ENCODE results near the gene LRRC2.
"Not testable (repeated sequence)": the region's sequence is repeated elsewhere in the genome, so short reads cannot be mapped to it uniquely, and the experiment has no call there.

LRRC2 gene

DNA sequence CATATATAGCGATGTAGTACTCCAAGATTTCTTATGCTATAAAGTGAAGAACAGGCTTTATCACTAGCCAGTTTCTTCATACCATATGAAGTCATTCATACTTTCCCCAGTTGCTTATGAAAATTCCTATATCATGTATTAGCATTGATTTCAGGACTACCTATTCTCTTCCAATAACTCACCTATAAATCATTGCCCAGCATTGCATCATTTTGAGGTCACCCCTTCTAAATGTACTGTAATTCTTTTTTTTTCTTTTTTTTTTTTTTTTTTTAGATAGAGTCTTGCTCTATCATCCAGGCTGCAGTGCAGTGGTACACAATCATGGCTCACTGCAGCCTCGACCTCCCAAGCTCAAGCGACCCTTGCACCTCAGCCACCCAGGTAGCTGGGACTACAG lies 41.3 kb downstream of the LRRC2 start:
- DNase-seq (ENCODE audit: low spot score), result no peak

DNA sequence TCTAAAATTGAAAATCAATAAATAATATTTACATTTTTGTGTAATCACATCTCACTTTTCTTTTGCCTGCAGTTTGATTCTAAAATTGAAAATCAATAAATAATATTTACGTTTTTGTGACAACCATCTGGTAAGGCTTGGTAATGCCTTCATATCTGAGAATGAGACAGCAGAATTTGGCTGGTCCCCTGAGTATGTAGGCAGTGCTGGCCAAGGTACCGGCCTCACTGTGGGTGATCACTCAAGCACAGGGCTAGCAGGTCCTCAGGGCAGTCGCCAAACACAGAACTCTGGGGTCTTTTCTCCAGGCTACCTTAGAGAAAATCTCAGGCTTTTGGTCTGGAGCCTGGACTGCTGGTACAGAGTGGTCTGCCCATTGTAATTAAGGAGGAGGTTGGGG lies 42.1 kb downstream of the LRRC2 start:
- no peak for DNase-seq (ENCODE audit: low spot score)

DNA sequence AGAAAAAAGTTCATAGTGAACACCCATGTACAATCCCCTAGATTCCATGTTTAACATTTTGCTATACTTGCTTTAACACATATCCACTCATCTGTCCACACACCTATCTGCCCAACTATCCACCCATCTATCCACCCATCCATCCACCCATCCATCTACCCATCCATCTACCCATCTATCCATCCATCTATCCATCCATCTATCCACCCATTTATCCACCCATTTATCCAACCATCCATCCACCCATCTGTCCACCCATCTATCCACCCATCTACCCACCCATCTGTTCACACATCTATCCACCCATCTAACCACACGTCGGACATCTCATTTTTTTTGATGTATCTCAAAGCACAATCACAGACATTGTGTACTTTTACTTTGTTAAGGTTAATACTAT lies 42.5 kb downstream of the LRRC2 start:
- DNase-seq (ENCODE audit: low spot score), result no peak

DNA sequence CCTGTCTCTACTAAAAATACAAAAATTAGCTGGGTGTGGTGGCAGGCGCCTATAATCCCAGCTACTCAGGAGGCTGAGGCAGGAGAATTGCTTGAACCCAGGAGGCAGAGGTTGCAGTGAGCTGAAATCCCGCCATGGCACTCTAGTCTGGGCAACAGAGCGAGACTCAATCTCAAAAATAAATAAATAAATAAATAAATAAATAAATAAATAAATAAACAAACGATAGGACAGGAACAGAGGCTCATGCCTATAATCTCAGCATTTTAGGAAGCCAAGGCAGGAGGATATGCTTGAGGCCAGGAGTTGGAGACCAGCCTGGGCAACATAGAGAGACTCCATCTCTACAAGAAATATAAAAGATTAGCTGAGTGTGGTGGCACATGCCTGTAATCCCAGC lies 43.9 kb downstream of the LRRC2 start:
- not testable (repeated sequence) for DNase-seq (ENCODE audit: low spot score)

DNA sequence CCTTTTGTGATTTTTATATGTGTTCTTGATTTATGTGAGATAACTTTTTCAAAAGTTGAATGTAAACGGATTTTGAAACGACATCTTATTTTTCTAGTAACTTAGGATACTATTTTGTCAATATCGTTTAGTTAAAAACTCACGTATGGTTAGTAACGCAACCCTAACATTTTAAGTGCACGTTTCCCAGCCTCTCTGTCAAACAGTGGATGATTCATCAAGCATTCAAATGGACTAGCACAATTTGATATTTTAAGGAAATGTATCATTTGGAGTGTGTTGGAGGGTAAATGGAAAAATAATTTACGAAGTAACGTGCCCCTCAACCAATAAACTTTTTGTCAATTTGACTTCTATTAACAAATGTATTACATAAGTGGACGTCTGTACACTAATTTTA lies 45.0 kb downstream of the LRRC2 start:
- DNase-seq (ENCODE audit: low spot score), result no peak

DNA sequence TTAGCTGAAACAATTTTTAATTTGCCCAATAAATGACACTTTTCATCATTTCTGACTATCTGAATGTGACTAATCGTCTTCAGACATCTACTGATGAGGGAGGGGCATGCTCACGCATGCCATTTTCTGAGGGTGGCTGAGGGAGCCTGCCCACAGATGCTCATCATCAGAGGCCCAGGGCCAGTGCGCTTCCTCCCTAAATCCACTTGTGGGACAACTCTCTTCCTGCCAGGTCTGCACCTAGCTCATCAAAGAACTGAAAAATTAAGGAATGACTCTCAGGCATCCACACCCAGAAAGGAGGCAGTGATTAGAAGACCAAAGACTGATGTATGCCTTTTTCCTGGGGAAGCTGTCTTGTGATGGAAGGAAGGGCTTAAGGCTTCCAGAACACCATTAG lies 45.6 kb downstream of the LRRC2 start:
- no peak for DNase-seq (ENCODE audit: low spot score)

DNA sequence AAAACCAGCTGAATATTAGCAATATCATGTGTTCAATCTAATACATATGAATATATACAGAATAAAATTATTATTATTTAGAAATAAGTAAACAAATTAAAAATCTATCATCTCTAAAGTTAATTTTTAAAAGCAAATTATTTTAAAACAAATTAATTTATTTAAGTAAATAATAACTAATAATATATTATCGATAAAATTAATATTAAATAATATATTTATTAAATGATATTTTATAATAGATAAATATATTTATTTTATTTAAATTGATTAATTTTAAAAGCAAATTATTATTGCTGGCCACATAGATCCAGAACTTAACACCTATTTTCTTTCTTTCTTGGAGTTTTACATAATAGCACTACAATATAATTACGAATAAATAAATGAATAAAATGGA lies 46.1 kb downstream of the LRRC2 start:
- DNase-seq (ENCODE audit: low spot score), result no peak

DNA sequence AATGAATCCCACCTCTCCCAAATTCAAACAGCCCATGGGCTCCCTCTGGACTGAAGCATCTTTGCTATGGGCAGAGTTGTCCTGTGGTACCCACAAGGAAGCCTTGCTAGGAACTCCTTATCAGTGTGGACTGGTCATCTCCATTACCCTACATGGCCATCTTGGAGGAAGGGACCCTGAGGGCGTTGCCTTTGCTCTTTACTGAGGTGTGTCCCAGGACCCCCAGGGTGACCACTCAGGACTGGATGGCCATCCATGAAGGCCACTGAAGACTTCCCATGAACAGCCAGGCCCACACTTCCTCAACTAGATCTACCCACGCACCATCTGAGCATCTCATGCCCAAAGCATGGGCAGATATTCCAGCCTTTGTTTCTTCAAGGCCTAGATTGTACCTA lies 48.3 kb downstream of the LRRC2 start:
- no peak for DNase-seq (ENCODE audit: low spot score)

DNA sequence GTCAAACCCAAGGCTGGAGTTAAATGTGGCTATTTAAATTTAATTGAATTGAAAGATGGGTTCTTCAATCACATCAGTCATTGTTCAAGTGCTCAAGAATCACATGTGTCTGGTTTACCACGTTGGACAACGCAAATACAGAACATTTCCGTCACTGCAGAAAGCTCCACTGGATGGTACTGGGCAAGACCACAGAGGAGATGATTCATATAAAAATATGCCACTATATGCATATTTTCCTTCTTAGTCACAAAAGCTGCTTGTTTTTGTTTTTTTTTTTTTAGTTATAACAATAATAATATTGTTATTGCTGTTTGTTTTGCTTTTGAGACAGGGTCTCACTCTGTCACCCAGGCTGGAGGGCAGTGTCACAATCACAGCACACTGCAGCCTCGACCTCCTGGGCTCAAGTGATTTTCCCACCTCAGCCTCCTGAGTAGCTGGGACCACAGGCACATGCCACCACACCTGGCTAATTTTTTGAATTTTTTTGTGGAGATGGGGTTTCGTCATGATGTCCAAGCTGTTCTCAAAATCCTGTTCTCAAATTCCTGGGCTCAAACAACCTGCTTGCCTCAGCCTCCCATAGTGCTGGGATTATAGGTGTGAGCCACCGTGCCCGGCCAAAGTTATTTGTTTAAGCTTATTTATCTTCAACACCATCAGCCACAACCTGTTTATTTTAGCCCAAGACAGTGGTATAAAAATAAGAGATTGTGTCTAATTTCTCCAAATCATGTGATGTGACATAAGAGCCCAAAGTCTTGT lies 48.9 kb downstream of the LRRC2 start:
- no peak for DNase-seq (ENCODE audit: low spot score)

DNA sequence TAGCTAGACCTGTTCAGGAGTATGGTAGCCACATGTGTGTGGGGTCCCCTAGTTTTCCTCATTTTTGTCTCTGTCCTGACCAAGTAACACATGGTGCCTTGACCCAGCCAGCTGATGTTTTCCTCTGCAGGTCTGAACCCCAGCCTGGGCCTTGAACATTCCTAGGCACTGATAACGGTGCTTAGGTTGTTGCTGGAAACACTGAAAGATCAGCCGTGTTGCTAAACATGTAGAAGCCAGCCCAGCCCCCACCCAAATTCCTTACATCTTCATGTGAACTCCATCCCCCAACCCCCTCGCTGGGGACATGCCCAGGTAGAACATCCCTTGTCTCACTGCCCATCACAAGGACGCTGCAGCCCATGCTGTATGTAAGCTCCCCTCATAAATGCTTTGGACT lies 49.6 kb downstream of the LRRC2 start:
- no peak for DNase-seq (ENCODE audit: low spot score)

DNA sequence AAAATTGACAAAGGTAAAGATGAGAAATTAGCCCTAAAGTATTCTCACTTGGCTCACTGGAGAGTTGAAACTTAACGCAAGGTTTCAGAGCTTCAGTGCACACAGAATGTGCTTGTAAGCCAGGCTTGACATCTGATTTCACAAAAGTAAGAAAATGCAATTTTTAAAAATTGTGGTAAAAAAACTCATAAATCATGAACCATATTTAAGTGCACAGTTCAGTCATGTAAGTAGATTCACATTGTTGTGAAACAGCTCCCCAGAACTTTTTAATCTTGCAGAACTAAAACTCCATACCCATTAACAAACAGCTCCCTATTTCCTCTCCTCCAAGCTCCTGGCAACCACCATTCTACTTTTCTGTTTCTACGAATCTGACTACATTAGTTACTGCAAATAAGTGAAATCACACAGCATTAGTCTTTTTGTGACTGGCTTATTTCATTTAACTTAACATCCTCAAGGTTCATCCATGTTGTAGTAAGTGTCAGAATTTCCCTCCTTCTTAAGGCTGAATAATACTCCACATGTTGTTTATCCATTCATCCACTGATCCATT lies 53.8 kb downstream of the LRRC2 start:
- DNase-seq (ENCODE audit: low spot score), result no peak

DNA sequence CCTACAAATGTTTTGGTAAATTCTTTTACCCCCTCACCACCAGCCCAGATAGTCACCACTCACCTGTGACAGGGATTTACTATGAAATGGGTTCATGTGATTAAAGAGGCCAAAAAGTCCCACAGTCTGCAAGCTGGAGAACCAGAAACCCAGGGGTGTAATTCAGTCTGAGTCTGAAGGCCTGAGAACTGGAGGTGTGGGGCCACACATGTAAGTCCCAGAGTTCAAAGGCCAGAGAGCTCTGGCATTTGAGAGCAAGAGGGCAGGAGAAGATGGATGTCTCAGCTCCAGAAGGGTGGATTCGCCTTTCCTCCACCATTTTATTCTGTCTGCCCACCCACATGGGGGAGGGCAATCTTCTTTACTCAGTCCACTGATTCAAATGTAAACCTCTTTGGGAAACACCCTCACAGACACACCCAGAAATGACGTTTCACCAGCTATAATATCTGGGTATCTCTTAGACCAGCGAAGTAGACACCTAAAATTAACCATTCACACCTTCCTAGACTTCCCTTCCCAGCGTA lies 56.4 kb downstream of the LRRC2 start:
- no peak for DNase-seq (ENCODE audit: low spot score)

DNA sequence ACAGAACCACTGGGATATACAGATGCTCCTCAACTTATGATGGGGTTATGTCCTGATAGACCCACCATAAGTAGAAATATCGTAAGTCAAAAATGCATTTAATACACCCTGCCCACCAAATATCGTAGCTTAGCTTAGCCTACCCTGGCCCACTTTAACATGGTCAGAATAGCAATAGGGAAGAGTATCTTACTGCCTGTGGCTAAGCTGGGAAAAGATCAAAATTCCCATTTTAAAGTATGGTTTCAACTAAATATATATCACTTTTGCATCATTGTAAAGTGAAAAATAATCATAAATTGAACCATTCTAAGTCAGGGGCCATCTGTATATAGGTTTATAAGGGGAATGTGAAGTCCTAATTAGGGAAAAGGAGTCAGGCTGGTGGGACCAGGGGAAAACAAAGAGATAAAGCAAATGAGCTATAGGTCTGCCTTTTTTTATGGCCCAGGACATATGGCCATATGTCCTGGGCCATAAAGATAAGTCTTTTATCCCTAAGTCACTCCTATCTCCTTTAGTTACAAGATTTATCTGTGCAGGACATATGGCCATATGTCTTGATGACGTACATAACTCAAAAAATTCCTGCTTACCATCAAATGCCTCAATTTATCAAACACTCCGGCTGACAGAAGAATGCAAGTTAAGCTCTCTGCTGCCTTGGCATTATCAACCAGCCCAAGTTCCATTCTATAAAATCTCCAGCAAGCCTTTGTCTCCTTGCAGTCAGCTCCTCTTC lies 57.1 kb downstream of the LRRC2 start:
- DNase-seq (ENCODE audit: low spot score), result no peak

DNA sequence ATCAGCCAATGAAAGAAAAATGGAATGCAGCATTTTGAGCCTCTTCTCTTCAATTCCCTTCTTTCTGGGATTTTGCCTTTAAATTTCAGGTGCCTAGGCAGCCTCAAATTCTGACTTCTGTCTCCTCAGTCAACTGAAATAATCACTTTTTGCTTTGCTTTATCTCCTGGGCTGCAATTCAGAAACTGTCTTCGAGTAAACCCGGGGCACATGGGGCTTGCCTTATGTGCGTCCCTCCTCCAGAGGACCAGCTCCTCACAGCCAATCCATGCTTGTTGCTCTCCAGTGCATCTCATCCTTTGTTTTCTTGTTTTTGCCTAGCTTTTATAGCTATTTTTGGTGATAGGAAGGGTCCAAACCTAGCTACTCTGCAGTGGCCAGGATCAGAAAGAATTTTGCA lies 59.6 kb downstream of the LRRC2 start:
- DNase-seq (ENCODE audit: low spot score), result no peak

DNA sequence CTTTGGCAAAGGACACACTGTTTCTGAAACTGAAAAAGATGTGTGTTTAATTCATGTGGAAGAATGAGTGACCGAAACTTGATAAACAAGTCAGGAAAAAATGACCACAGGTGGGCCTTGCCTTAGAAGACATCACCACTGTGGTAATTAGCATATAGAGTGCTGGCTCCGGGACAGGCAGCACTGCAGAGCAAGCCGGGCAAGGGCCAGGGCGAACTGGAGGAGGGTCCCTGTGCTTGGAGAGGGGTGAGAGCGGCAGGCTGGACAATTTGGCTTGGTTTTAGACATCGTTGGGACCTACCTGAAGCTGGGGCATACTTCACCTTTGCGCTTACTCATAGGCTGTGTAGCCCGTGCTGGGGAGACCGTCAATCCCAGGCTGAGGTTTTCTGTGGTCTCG lies 60.1 kb downstream of the LRRC2 start:
- DNase-seq (ENCODE audit: low spot score), result no peak

DNA sequence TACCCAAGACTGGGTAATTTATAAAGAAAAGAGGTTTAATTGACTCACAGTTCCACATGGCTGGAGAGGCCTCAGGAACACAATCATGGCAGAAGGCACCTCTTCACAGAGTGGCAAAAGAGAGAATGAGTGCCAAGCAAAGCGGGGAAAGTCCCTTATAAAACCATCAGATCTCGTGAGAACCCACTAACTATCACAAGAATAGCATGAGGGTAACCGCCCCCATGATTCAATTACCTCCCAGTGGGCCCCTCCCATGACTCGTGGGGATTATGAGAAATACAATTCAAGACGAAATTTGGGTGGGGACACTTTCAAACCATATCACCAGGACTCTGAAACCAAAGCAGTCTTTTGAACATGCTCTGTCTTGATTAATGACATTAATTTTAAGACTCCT lies 61.3 kb downstream of the LRRC2 start:
- DNase-seq (ENCODE audit: low spot score), result no peak

DNA sequence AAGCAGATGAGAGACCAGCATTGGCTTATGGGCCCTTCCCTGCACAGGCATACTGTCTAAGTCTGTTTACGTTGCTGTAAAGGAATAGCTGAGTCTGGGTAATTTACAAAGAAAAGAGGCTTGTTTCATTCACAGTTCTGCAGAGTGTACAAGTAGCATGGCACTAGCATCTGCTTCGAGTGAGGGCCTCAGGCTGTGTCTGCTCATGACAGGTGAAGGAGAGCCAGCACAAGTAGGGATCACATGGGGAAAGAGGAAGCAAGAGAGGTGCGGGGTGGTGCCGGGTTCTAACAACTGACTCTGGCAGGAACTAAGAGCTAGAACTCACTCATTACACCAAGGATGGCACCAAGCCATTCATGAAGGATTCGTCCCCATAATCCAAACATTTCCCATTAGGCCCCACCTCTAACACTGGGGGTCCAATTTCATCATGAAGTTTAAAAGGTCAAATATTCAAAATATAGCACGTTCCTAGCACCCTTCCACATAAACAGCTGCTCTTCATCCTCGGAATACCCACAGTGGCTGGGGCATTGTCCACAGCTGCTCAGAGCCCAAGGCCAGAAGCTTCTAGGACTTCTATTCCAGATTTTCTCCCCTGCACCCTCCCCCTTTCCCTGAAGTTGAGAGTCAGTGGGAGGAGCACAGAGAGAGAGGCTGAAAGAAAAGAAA lies 62.8 kb downstream of the LRRC2 start:
- no peak for DNase-seq (ENCODE audit: low spot score)

DNA sequence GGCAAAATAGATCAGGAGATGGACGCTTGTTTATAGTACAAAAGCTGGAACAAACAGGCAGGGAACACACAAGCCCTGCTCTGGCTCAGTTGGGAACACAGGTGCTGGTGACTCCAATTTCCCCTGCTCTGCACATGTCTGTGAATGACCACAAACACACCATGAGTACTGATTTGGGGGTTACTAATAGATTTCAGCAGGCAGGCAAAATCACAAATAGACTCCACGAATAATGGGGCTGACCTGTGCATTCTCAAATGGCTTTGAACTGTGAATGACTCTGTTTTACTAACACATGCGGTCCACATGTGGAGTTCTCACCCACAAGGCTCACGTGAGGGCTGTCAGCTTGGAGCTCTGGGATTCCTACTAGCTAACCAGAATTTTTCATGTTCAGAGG lies 64.4 kb downstream of the LRRC2 start:
- DNase-seq (ENCODE audit: low spot score), result no peak

DNA sequence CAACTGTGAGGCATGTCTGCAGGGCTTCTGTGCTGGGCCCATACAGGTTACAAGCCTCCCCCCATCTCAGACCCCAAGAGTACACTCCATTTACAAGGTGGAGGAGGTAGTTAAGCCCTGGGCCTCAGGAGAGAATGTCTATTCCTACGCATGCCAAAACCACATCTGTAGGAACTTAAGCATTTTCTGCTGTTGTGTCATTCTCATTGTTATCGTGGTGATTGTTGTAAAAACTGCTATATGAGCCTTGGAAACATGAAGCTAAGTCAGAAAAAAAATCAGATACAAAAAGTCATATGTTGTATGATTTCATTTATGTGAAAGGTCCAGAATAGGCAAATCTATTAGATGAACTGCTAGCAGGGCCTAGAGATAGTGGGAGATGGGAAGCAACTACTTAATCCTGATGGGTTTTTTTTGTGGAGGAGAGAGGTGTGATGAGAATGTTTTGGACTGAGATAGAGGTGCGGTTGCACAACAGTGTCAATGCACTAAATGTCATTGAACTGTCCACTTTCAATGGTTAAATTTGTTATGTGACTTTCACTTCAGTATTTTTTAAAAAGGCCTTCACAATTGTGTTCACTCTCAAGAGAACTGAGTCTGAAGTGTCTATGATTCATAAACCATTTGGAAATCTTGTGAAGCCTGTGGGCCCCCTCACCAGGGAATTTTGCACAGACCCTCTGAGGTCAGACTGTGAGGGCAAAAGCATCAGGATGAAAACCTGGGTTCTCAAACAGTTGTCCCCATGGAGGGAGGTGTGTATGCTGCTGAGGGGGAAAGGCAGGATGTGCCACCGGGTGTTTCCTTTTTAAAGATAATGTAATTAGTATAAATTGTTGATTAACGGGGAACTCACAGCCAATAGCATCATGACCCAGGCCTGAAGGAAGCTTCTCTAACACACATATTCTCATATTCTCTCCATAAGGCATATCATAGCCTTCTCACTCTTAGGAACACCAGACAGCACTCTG lies 65.2 kb downstream of the LRRC2 start:
- no peak for DNase-seq (ENCODE audit: low spot score)

DNA sequence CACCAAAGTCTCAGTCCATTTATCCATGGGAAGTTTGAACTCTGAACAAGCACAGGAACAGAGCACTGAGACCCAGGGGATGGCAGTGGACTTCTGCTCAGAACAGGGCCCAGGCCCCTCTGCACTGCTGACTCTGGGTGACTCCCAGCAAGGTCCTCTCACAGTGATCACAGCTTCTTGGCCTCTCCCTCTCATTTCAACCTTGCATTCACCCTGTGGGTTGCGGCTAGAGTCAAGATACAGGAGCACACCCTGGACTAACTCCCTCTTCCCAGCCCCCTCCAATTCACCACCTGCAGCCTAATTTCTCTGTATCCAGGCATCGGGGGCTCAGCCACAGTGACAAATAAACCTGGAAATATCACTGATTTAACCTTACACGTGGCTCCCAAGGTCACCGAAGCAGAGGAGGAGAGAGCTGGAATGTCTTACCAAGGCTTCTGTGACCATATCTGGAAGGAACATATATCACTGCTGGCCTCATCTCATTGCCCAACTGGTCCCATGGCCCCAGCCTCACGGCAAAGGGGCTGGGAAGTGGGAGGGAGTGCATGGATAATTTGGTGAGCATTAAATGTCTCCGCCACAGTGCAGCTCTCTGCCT lies 67.1 kb downstream of the LRRC2 start:
- DNase-seq (ENCODE audit: low spot score), result no peak
